ENCODE results near the gene TMEM144. TPM values are rescaled to one million over a fixed set of nuclear protein-coding genes. Genes with fewer than 3 reads are reported as not detected.
"Not testable (repeated sequence)": the region's sequence is repeated elsewhere in the genome, so short reads cannot be mapped to it uniquely, and the experiment has no call there.

Gene TMEM144
- total RNA-seq, 1 donor from 2014 or later: 26.2 TPM

- no peak for DNase-seq (ENCODE audit: low spot score)
These were observed 17.7 kb upstream of the TMEM144 start for GRCh38 chr4:158192439-158193158.

- DNase-seq (ENCODE audit: low spot score): no peak
These were observed 17.0 kb upstream of the TMEM144 start for GRCh38 chr4:158193171-158193749.

GRCh38 chr4:158195297-158195696, 15.0 kb upstream of the TMEM144 start:
- no peak for DNase-seq (ENCODE audit: low spot score)

GRCh38 chr4:158197194-158197776, 13.0 kb upstream of the TMEM144 start:
- DNase-seq (ENCODE audit: low spot score): no peak

- no peak for DNase-seq (ENCODE audit: low spot score)
These were observed 10.1 kb upstream of the TMEM144 start for GRCh38 chr4:158200214-158200613.

GRCh38 chr4:158201322-158201721, 9.0 kb upstream of the TMEM144 start:
- no peak for DNase-seq (ENCODE audit: low spot score)

- DNase-seq (ENCODE audit: low spot score): no peak
These were observed 8.4 kb upstream of the TMEM144 start for GRCh38 chr4:158201876-158202275.

- no peak for DNase-seq (ENCODE audit: low spot score)
These were observed 7.8 kb upstream of the TMEM144 start for GRCh38 chr4:158202481-158202880.

GRCh38 chr4:158203436-158203835, 6.8 kb upstream of the TMEM144 start:
- DNase-seq (ENCODE audit: low spot score): no peak

GRCh38 chr4:158203929-158204328, 6.4 kb upstream of the TMEM144 start:
- no peak for DNase-seq (ENCODE audit: low spot score)

GRCh38 chr4:158208963-158209640, 1.2 kb upstream of the TMEM144 start:
- no peak for DNase-seq (ENCODE audit: low spot score)

GRCh38 chr4:158211222-158211621, 936 bp downstream of the TMEM144 start:
- no peak for DNase-seq (ENCODE audit: low spot score)

- no peak for DNase-seq (ENCODE audit: low spot score)
These were observed 3.2 kb downstream of the TMEM144 start for GRCh38 chr4:158213466-158213865.

GRCh38 chr4:158214856-158215255, 4.6 kb downstream of the TMEM144 start:
- DNase-seq (ENCODE audit: low spot score): no peak

GRCh38 chr4:158217763-158218162, 7.5 kb downstream of the TMEM144 start:
- no peak for DNase-seq (ENCODE audit: low spot score)

- DNase-seq (ENCODE audit: low spot score): no peak
These were observed 9.3 kb downstream of the TMEM144 start for GRCh38 chr4:158219623-158220022.

GRCh38 chr4:158224318-158224717, 14.0 kb downstream of the TMEM144 start:
- not testable (repeated sequence) for DNase-seq (ENCODE audit: low spot score)

GRCh38 chr4:158224999-158225398, 14.7 kb downstream of the TMEM144 start:
- not testable (repeated sequence) for DNase-seq (ENCODE audit: low spot score)

- not testable (repeated sequence) for DNase-seq (ENCODE audit: low spot score)
These were observed 17.6 kb downstream of the TMEM144 start for GRCh38 chr4:158227880-158228279.

GRCh38 chr4:158228399-158228798, 18.1 kb downstream of the TMEM144 start:
- not testable (repeated sequence) for DNase-seq (ENCODE audit: low spot score)

GRCh38 chr4:158229768-158230167, 19.5 kb downstream of the TMEM144 start:
- no peak for DNase-seq (ENCODE audit: low spot score)

GRCh38 chr4:158234671-158235070, 24.4 kb downstream of the TMEM144 start:
- no peak for DNase-seq (ENCODE audit: low spot score)
